ENCODE measurements around the gene ZCCHC4.

The ZCCHC4 gene

GRCh38 chr4:25312496-25313200, at the start of gene ZCCHC4:
ZCCHC4 (plus strand) TSS chr4:25312774; CDS start chr4:25312810, 36 bp downstream.
- in situ Hi-C loops (cut with MboI; ENCODE audit: low sequenced_read_pairs), result no loop called here

GRCh38 chr4:25271866-25272265, 40.7 kb upstream of the ZCCHC4 start:
- in situ Hi-C loops (cut with MboI; ENCODE audit: low sequenced_read_pairs), result no loop called here

GRCh38 chr4:25280210-25280609, 32.4 kb upstream of the ZCCHC4 start:
- in situ Hi-C loops (cut with MboI; ENCODE audit: low sequenced_read_pairs), result no loop called here

- in situ Hi-C loops (cut with MboI; ENCODE audit: low sequenced_read_pairs), result no loop called here
These were observed 28.6 kb upstream of the ZCCHC4 start for GRCh38 chr4:25283948-25284347.

- in situ Hi-C loops (cut with MboI; ENCODE audit: low sequenced_read_pairs), result no loop called here
These were observed 28.1 kb upstream of the ZCCHC4 start for GRCh38 chr4:25284466-25284865.

GRCh38 chr4:25290490-25291067, 22.0 kb upstream of the ZCCHC4 start:
- in situ Hi-C loops (cut with MboI; ENCODE audit: low sequenced_read_pairs), result no loop called here

- in situ Hi-C loops (cut with MboI; ENCODE audit: low sequenced_read_pairs), result no loop called here
These were observed 21.3 kb upstream of the ZCCHC4 start for GRCh38 chr4:25291158-25291733.

- in situ Hi-C loops (cut with MboI; ENCODE audit: low sequenced_read_pairs), result no loop called here
These were observed 14.9 kb upstream of the ZCCHC4 start for GRCh38 chr4:25297528-25298242.

GRCh38 chr4:25299476-25300203, 12.9 kb upstream of the ZCCHC4 start:
- in situ Hi-C loops (cut with MboI; ENCODE audit: low sequenced_read_pairs), result no loop called here

- in situ Hi-C loops (cut with MboI; ENCODE audit: low sequenced_read_pairs), result no loop called here
These were observed 11.1 kb upstream of the ZCCHC4 start for GRCh38 chr4:25301471-25301870.

GRCh38 chr4:25302626-25303025, 9.9 kb upstream of the ZCCHC4 start:
- in situ Hi-C loops (cut with MboI; ENCODE audit: low sequenced_read_pairs), result no loop called here

GRCh38 chr4:25303578-25303977, 9.0 kb upstream of the ZCCHC4 start:
- in situ Hi-C loops (cut with MboI; ENCODE audit: low sequenced_read_pairs), result no loop called here

- in situ Hi-C loops (cut with MboI; ENCODE audit: low sequenced_read_pairs), result no loop called here
These were observed 6.0 kb upstream of the ZCCHC4 start for GRCh38 chr4:25306518-25307057.

GRCh38 chr4:25307596-25307995, 5.0 kb upstream of the ZCCHC4 start:
- in situ Hi-C loops (cut with MboI; ENCODE audit: low sequenced_read_pairs), result no loop called here

GRCh38 chr4:25308306-25308705, 4.3 kb upstream of the ZCCHC4 start:
- in situ Hi-C loops (cut with MboI; ENCODE audit: low sequenced_read_pairs), result no loop called here

GRCh38 chr4:25308761-25309160, 3.8 kb upstream of the ZCCHC4 start:
- in situ Hi-C loops (cut with MboI; ENCODE audit: low sequenced_read_pairs), result no loop called here

GRCh38 chr4:25310066-25310802, 2.3 kb upstream of the ZCCHC4 start:
- in situ Hi-C loops (cut with MboI; ENCODE audit: low sequenced_read_pairs), result no loop called here

- in situ Hi-C loops (cut with MboI; ENCODE audit: low sequenced_read_pairs), result no loop called here
These were observed 1.8 kb upstream of the ZCCHC4 start for GRCh38 chr4:25310803-25311166.

- in situ Hi-C loops (cut with MboI; ENCODE audit: low sequenced_read_pairs), result no loop called here
These were observed 774 bp downstream of the ZCCHC4 start for GRCh38 chr4:25313201-25313895.

- in situ Hi-C loops (cut with MboI; ENCODE audit: low sequenced_read_pairs), result no loop called here
These were observed 7.8 kb downstream of the ZCCHC4 start for GRCh38 chr4:25320336-25320735.
